Right lobe of liver (tissue), 6 donors: ENCODE results near the gene GRN. TPM values are rescaled to one million over a fixed set of nuclear protein-coding genes. Genes with fewer than 3 reads are reported as not detected.
"Not testable (repeated sequence)": the region's sequence is repeated elsewhere in the genome, so short reads cannot be mapped to it uniquely, and the experiment has no call there.

Source experiments
- ATAC-seq, 4 donors: fragments of 200-7000 bp; cut with Tn5 transposase; one replicate each; pipeline ENCODE4 v1.9.1; 2020; ENCODE audit warnings: mild to moderate bottlenecking in 4 of 4, moderate library complexity in 4 of 4
- DNase-seq, 3 donors: peaks; one replicate each; pipeline ENCODE4 v3.0.0-alpha.2; 2020
- H3K27ac ChIP-seq, 3 donors: fragments of 200-600 bp; one replicate each; pipeline ENCODE4 v1.8.0; 2022
- H3K27me3 ChIP-seq, 2 donors: fragments of 200-600 bp; one replicate each; pipeline ENCODE4 v1.8.0; 2022
- H3K36me3 ChIP-seq, 4 donors: fragments of 200-600 bp; sonication (generic) in 1 of 4; one replicate each; pipeline versions ENCODE4 v1.5.1 to v1.8.0; 2017 to 2022; ENCODE audit warnings: control low read depth in 1 of 4
- H3K4me1 ChIP-seq, 4 donors: fragments of 200-600 bp; sonication (generic) in 1 of 4; one replicate each; pipeline versions ENCODE4 v1.5.1 to v1.8.0; 2017 to 2022; ENCODE audit warnings: control low read depth in 1 of 4
- H3K4me3 ChIP-seq, 3 donors: fragments of 200-600 bp; one replicate each; pipeline ENCODE4 v1.8.0; 2022
- H3K9me3 ChIP-seq, 4 donors: fragments of 200-600 bp; sonication (generic) in 1 of 4; one replicate each; pipeline versions ENCODE4 v1.5.1 to v1.8.0; 2017 to 2022; ENCODE audit warnings: control low read depth in 1 of 4
- POLR2A ChIP-seq: fragments of 450-650 bp; IDR thresholded peaks from one replicate; pipeline ENCODE4 v1.6.1; 2017; ENCODE audit warnings: antibody characterized with exemption, mild to moderate bottlenecking
- WGBS: methylation state at CpG from one replicate; pipeline ENCODE4 v1.1.6; 2018; ENCODE audit warnings: low coverage, low lambda C conversion rate; ENCODE audit not compliant: insufficient coverage; ENCODE audit errors: missing lambda C conversion rate; 5-methylcytosine and 5-hydroxymethylcytosine counted together
- intact Hi-C, 2 donors: fragments of 100-400 bp; cut with DNase I; formaldehyde crosslinking; loops; one replicate each; pipeline versions ENCODE4 v1.11.2 to v1.14.1; 2022
- total RNA-seq, 6 experiments: library from RNA; depleted of rRNA in 2 of 6; stranded (reverse); fragments of >200 nt in 2 of 6; fragmentation: NEBNext Ultra II Directional in 3 of 6; extraction: Animal tissue kit (Norgen Biotek cat#: 25700) in 3 of 6; gene quantifications; one replicate each; pipeline versions ENCODE4 v1.1.0 to v1.2.4, GENCODE V29; 2016 to 2023
- TF ChIP-seq, protein P1 (sequence below), 4 donors: fragments of 200-600 bp in 3 of 4; fragments of 450-650 bp in 1 of 4; IDR thresholded peaks; one replicate each; pipeline versions ENCODE4 v1.5.1 to v1.8.0; 2016 to 2022; ENCODE audit warnings: antibody characterized with exemption in 4 of 4, mild to moderate bottlenecking in 2 of 4
- donor health status: DM: no; HTN: yes; CAD: no.
- donor health status: DM: no; HTN: no; CAD: no.
- donor health status: DM: no; HTN: no; CAD: no.
- donor health status: DM: no; HTN: yes; CAD: no.
- donor health status: DM: no; HTN: yes; CAD: no.

GRN gene
- total RNA-seq, 6 experiments from 2014 or later = 84.5 to 230 (median 150) TPM

DNA sequence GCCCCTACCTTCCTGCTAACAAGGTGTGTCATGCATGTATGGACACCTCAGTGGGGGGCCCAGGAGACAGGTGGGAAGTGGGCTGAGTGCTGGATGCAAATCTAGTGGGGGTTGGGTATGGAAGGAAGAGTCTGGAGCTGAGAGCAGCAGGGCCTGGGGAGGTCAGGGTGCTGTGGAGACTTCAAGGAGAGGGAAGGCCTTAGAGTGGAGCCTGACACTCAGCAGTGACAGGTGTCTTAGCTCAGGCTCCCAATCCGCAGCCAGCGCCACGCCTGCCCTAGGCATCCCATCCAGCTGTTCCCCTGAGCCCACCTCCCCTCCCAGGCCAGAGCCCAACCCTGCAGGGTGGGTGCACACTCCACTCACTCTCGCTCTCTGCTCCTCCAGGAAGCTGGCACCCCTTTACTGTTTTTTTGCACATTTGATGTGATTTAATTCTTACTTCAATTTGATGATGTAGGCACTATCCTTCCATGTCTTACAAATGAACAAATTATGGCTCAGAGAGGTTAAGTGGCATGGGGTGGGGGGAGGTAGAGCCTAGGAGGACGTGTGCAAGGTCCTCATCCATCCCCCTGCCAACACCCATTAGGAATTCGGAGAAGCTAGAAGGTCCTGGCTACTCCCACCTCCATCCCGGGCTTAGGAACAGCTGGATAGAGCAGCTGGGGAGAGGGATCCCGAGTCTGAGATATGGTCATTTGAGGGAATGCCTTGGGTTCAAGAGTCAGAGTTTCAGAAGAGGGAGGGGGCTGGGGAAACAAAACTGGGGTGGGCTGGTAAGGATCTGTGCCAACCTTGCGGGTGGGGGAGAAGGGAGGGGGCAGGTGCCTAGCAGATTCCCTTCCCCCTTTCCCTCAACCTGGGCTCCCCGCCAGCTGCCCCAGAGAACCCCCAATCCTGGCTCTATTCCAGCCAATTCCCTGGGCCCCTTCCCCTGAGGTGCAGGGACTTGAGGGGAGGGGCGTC is 16.5 kb downstream of the GRN start:
- Histone ChIP-seq H3K9me3 (no peaks in the 10 kb centered on the region), H3K36me3 (no peaks in the 10 kb centered on the region), H3K27me3 (no peaks in the 10 kb centered on the region), H3K4me3 (no peak overlapping the region), H3K4me1 (peaks cover 0 to 6% (median 0%) of the 10 kb centered on the region in 4 donors), H3K27ac (no peak overlapping the region)
- TF ChIP-seq POLR2A = no peak
- TF ChIP-seq, protein P1, sequence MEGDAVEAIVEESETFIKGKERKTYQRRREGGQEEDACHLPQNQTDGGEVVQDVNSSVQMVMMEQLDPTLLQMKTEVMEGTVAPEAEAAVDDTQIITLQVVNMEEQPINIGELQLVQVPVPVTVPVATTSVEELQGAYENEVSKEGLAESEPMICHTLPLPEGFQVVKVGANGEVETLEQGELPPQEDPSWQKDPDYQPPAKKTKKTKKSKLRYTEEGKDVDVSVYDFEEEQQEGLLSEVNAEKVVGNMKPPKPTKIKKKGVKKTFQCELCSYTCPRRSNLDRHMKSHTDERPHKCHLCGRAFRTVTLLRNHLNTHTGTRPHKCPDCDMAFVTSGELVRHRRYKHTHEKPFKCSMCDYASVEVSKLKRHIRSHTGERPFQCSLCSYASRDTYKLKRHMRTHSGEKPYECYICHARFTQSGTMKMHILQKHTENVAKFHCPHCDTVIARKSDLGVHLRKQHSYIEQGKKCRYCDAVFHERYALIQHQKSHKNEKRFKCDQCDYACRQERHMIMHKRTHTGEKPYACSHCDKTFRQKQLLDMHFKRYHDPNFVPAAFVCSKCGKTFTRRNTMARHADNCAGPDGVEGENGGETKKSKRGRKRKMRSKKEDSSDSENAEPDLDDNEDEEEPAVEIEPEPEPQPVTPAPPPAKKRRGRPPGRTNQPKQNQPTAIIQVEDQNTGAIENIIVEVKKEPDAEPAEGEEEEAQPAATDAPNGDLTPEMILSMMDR (IDR thresholded peaks at IDR 0.05) = no peak
- WGBS = 59% methylated on average over 9 of the region's 11 CpGs
- no peak for ATAC-seq
- DNase-seq = no peak
- intact Hi-C loops = no loop called here

DNA sequence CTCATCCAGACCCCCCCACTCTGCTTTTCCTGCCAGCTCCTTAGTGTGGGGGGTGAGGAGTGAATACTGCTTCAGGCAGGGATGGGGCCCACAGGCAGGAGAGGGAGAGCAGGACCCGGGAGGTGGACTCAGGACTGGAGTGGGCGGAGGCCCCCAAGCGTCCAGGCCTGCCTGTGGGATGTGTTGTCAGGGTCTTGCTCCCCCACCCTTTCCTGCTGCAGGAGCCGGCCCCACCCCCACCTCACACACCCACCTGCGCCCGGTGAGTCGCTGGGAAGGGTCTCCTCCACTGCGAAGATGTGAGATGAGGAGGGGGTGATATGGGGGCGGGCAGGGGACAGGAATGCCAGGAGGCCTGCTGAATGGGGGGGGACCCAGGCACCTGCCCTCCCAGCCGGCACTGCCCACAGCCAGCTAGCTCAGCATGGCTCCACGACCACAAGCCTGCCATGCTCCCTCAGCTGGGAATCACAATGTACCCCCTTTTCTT is 17.4 kb downstream of the GRN start:
- Histone ChIP-seq H3K4me1 (peaks cover 0 to 6% (median 0%) of the 10 kb centered on the region in 4 donors), H3K4me3 (peak overlapping the region in 1 of 3 donors; percentile 50), H3K27ac (no peak overlapping the region), H3K36me3 (no peaks in the 10 kb centered on the region), H3K27me3 (no peaks in the 10 kb centered on the region), H3K9me3 (no peaks in the 10 kb centered on the region)
- DNase-seq (no peak), ATAC-seq (no peak)
- intact Hi-C loops = no loop called here
- TF ChIP-seq, protein P1 (IDR thresholded peaks at IDR 0.05) = no peak
- TF ChIP-seq POLR2A = no peak
- WGBS = 44% methylated on average over 3 of the region's 11 CpGs

DNA sequence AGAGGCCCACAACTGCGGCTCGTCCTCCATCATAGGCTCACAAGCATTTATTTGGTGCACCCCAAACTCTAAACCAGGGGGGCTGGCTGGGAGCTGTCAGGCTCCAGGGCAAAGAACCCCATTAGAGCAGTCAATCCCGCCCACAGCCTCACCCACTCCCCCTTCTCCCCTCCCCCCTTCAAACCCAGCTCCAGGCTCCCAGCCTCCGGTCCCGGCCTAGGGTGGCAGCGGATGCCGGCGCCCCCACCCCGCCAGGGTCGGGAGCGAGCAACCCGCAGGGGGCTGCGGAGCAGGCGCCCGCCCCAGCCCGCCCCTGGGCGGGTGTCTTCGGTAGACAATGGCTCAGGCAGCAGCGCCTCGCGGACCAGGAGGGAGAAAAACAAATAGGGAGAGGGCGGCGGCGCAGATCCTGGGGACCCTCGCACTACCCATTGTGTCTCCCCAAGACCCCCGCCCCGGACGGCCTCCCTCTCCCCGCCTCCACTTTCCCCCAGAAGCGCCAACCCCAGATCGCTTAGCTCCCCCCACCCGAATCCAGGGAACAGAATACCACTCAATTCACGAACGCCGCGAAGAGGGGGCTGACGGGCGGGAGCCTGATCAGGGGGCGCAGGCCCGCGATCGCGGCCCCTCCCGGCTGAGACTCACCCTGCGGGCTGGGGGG is 18.0 kb downstream of the GRN start:
- 0% methylated on average over 13 of the region's 45 CpGs for WGBS
- Histone ChIP-seq H3K4me1 (peaks cover 0 to 6% (median 0%) of the 10 kb centered on the region in 4 donors), H3K27me3 (no peaks in the 10 kb centered on the region), H3K36me3 (no peaks in the 10 kb centered on the region), H3K27ac (no peak overlapping the region), H3K9me3 (no peaks in the 10 kb centered on the region), H3K4me3 (peak overlapping the region; percentile 49 to 57 (median 50))
- intact Hi-C loops = no loop called here
- ATAC-seq = peak; percentile 7 to 31 (median 26)
- peak in 1 of 3 donors; percentile 50 for DNase-seq
- TF ChIP-seq, protein P1 (IDR thresholded peaks at IDR 0.05) = no peak
- no peak for TF ChIP-seq POLR2A

DNA sequence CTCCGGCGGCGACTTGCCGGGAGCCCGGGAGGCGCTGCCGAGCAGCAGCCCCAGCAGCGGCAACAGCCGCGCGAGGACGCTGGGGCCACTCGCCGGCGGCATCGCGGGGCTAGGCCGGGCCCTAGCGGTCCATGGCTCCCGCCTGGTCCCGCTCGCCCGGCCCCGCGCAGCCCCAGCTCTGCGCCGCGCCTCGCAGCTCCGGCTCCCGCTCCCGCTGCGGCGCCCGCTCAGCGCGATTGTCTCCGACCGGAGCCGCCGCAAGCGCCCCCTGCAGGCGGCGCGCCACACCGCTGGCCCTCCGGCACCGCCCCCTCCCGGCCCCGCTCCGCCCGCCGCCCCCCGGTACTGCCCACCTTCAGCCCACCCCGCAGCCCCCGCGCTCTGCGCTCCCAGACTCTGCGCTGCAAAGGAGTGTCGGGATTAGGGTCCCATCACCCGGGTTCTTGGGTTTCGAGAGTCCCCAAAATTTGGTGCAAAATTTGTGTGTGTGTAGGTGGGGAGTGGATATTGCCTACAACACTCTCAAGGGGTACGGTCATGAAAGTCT is 18.6 kb downstream of the GRN start, which contains the start of gene FAM171A2:
FAM171A2 (minus strand) TSS at position 241 of the 547 bp plus-strand sequence; CDS start at position 102, 139 bp downstream.
- Histone ChIP-seq H3K27ac (no peak within 1 kb of the TSS), H3K9me3 (no peaks in the 10 kb centered on the region), H3K27me3 (no peaks in the 10 kb centered on the region), H3K36me3 (no peaks in the 10 kb centered on the region), H3K4me1 (peaks cover 0 to 6% (median 0%) of the 10 kb centered on the region in 4 donors), H3K4me3 (peak within 1 kb of the TSS; percentile 49 to 57 (median 50))
- intact Hi-C loops = no loop called here
- DNase-seq (peak; percentile 52 to 72 (median 63)), ATAC-seq (peak; percentile 85 to 94 (median 89))
- WGBS = 1% methylated on average over 38 of the region's 63 CpGs
- TF ChIP-seq POLR2A = no peak
- TF ChIP-seq, protein P1 (IDR thresholded peaks at IDR 0.05) = peak; percentile 61 to 99 (median 75)

DNA sequence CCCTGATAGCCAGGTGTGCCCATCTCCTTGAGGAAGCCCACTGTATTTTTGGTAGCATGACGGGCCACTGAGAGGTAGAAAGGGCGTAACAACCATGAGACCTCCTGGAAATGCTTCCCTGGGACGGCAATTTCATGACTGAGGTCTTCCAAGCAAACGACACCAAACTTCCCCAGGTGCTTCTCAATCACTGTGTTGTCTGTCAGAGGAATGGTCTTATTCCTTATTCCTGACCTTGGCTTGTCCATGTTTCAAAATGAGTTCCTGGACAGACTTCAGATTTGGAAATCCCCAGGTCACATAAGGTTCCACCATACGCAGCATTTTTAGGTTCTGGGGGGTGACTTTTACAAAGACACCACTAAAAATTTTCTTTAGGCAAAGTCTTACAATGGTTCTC is 19.9 kb downstream of the GRN start:
- H3K27ac ChIP-seq, H3K36me3 ChIP-seq, H3K4me1 ChIP-seq, H3K9me3 ChIP-seq, H3K4me3 ChIP-seq, ATAC-seq, intact Hi-C loops, H3K27me3 ChIP-seq, DNase-seq: not testable (repeated sequence)
- 69% methylated on average over 2 of the region's 5 CpGs for WGBS
